K562 (cell line): Measurements from ENCODE around the gene PTGES3L. TPM values are rescaled to one million over a fixed set of nuclear protein-coding genes. Genes with fewer than 3 reads are reported as not detected.

Experiments
- CREBBP ChIP-seq: IDR thresholded peaks from one replicate; pipeline ENCODE4 v1.6.1; 2012; ENCODE audit warnings: low read depth, mild to moderate bottlenecking, control low read depth, inconsistent platforms, low read length
- ETS1 ChIP-seq: conservative IDR thresholded peaks from 2 replicates; pipeline ENCODE4 v1.6.1; 2011; ENCODE audit warnings: low read depth, mild to moderate bottlenecking, low read length; ENCODE audit not compliant: control insufficient read depth
- FOXM1 ChIP-seq, 2 experiments: fragments of 450-650 bp in 1 of 2; sonication (generic) in 1 of 2; formaldehyde crosslinking in 1 of 2; IDR thresholded peaks; 2 replicates each; pipeline versions ENCODE4 v1.6.1 to v1.9.0; 2017 to 2022; ENCODE audit warnings: low read depth in 2 of 2, mild to moderate bottlenecking in 2 of 2, missing genetic modification reagents in 1 of 2, moderate library complexity in 1 of 2
- FOXP1 ChIP-seq: sonication (generic); formaldehyde crosslinking; IDR thresholded peaks from 2 replicates; pipeline ENCODE4 v1.8.0; 2022; ENCODE audit warnings: mild to moderate bottlenecking, missing genetic modification reagents
- HDAC3 ChIP-seq: fragments of 450-650 bp; IDR thresholded peaks from 2 replicates; pipeline ENCODE4 v1.6.1; 2018; ENCODE audit warnings: borderline replicate concordance, mild to moderate bottlenecking, moderate library complexity; ENCODE audit not compliant: partially characterized antibody
- KLF16 ChIP-seq: IDR thresholded peaks from 2 replicates; pipeline ENCODE4 v1.6.1; 2016; ENCODE audit warnings: antibody characterized with exemption
- MLX ChIP-seq, 2 experiments: fragments of 450-650 bp in 1 of 2; sonication (generic) in 1 of 2; formaldehyde crosslinking; conservative IDR thresholded peaks; 2 replicates each; pipeline versions ENCODE4 v1.4.0 to v1.8.1; 2020 to 2022; ENCODE audit warnings: mild to moderate bottlenecking in 1 of 2, missing genetic modification reagents in 1 of 2
- MTA1 ChIP-seq: fragments of 450-650 bp; IDR thresholded peaks from 2 replicates; pipeline ENCODE4 v1.6.1; 2017; ENCODE audit warnings: borderline replicate concordance
- NCOA1 ChIP-seq: fragments of 450-650 bp; IDR thresholded peaks from 2 replicates; pipeline ENCODE4 v1.6.1; 2016; ENCODE audit warnings: low read depth
- NFATC3 ChIP-seq: fragments of 450-650 bp; IDR thresholded peaks from 2 replicates; pipeline ENCODE4 v1.6.1; 2017; ENCODE audit warnings: mild to moderate bottlenecking
- POLR2H ChIP-seq: IDR thresholded peaks from 2 replicates; pipeline ENCODE4 v1.6.1; 2016; ENCODE audit warnings: missing genetic modification characterization, low read depth, mild to moderate bottlenecking, control low read depth, missing compliant biosample characterization, moderate library complexity
- RBM22 ChIP-seq: fragments of 200-400 bp; formaldehyde crosslinking; IDR thresholded peaks from 2 replicates; pipeline ENCODE4 v1.6.1; 2018; ENCODE audit warnings: low read length, low read depth; ENCODE audit not compliant: poor library complexity, severe bottlenecking
- SOX6 ChIP-seq: fragments of 450-650 bp; IDR thresholded peaks from 2 replicates; pipeline ENCODE4 v1.6.1; 2014; ENCODE audit warnings: mild to moderate bottlenecking
- TCF15 ChIP-seq: fragments of 250-450 bp; sonication (Bioruptor Pico); IDR thresholded peaks from 2 replicates; pipeline ENCODE4 v1.8.0; 2022; ENCODE audit warnings: moderate library complexity, mild to moderate bottlenecking, inconsistent platforms
- TCFL5 ChIP-seq: fragments of 250-450 bp; sonication (Bioruptor Pico); conservative IDR thresholded peaks from 2 replicates; pipeline ENCODE4 v1.6.1; 2021; ENCODE audit warnings: mild to moderate bottlenecking, moderate library complexity, matching md5 sums
- TFAM ChIP-seq: fragments of 250-450 bp; sonication (Bioruptor Pico); conservative IDR thresholded peaks from 2 replicates; pipeline ENCODE4 v1.5.0; 2021; ENCODE audit warnings: mild to moderate bottlenecking, moderate library complexity
- THAP7 ChIP-seq: fragments of 250-450 bp; sonication (Bioruptor Pico); IDR thresholded peaks from 2 replicates; pipeline ENCODE4 v1.5.0; 2021
- THRA ChIP-seq: fragments of 450-650 bp; IDR thresholded peaks from 2 replicates; pipeline ENCODE4 v1.6.1; 2017; ENCODE audit warnings: mild to moderate bottlenecking, moderate library complexity
- ZNF740 ChIP-seq, 3 experiments: fragments of 200-800 bp in 1 of 3; sonication (Bioruptor generic) in 1 of 3; sonication (generic) in 1 of 3; formaldehyde crosslinking in 1 of 3; IDR thresholded peaks; 2 replicates each; pipeline versions ENCODE4 v1.6.1 to v1.8.0; 2016 to 2022; ENCODE audit warnings: mild to moderate bottlenecking in 2 of 3, missing compliant biosample characterization in 2 of 3, missing genetic modification characterization in 2 of 3, missing genetic modification reagents in 1 of 3
- ZNF830 ChIP-seq: fragments of 250-450 bp; sonication (Bioruptor Pico); IDR thresholded peaks from 2 replicates; pipeline ENCODE4 v1.5.0; 2021; ENCODE audit warnings: mild to moderate bottlenecking
- ZZZ3 ChIP-seq: fragments of 450-650 bp; IDR thresholded peaks from 2 replicates; pipeline ENCODE4 v1.6.1; 2016; ENCODE audit warnings: antibody characterized with exemption, mild to moderate bottlenecking, moderate library complexity
- polyA plus RNA-seq, 8 experiments: library from polyadenylated mRNA; depleted of rRNA in 4 of 8; stranded (reverse) in 5 of 8; unstranded in 3 of 8; fragments of >200 nt; fragmentation: Nextera tagmentation in 2 of 8; fragmentation: Illumina TruSeq in 1 of 8; extraction: Ambion mirVana in 2 of 8; extraction: Trizol in 1 of 8; gene quantifications; 2 replicates each; pipeline versions ENCODE4 v1.2.1 to v1.2.3, GENCODE V29; 2011 to 2014; ENCODE audit warnings: inconsistent platforms in 1 of 8, missing spikeins in 1 of 8
- total RNA-seq, 7 experiments: library from RNA; depleted of rRNA in 6 of 7; stranded (reverse); fragments of >200 nt in 6 of 7; fragmentation: Illumina TruSeq in 2 of 7; extraction: Trizol in 2 of 7; gene quantifications; 2 replicates each; pipeline versions ENCODE4 v1.2.1 to v1.2.3, GENCODE V29; 2011 to 2021; ENCODE audit warnings: low replicate concordance in 1 of 7

Gene PTGES3L
- total and polyA plus RNA-seq, 9 of the 15 experiments (the other 6 are each of a cell fraction or from before 2014, with no cell fraction given) = 6.0 to 16.0 (median 9.6) TPM

- TF ChIP-seq POLR2H (tag) = no peak; the same call in 1 of the 2 replicates
- TF ChIP-seq THRA = no peak
- no peak for TF ChIP-seq FOXP1 (CRISPR knock-in tag)
- peak; percentile 96 for TF ChIP-seq ZNF740 (CRISPR knock-in tag; IDR thresholded peaks at IDR 0.05)
- TF ChIP-seq ZNF740 (tag; IDR thresholded peaks at IDR 0.05) = peak in 1 of 2 experiments; percentile 99; a peak in 2 of 4 replicates
- no peak for TF ChIP-seq TCF15 (CRISPR knock-in tag)
- no peak for TF ChIP-seq ZNF830 (CRISPR knock-in tag)
- no peak for TF ChIP-seq TFAM (CRISPR knock-in tag)
- TF ChIP-seq FOXM1 (IDR thresholded peaks at IDR 0.05; ENCODE audit: low read depth) = no peak
- no peak; the same call in 1 of the 2 replicates for TF ChIP-seq FOXM1 (CRISPR knock-in tag; IDR thresholded peaks at IDR 0.05; ENCODE audit: low read depth)
- TF ChIP-seq THAP7 (CRISPR knock-in tag) = no peak
- no peak for TF ChIP-seq RBM22
- peak; percentile 54; the same call in 1 of the 2 replicates for TF ChIP-seq KLF16
- TF ChIP-seq CREBBP = no peak
- no peak for TF ChIP-seq MLX (CRISPR knock-in tag; conservative IDR thresholded peaks at IDR 0.05)
- TF ChIP-seq ETS1 = no peak
- no peak for TF ChIP-seq TCFL5
- TF ChIP-seq SOX6 = peak; percentile 98
- no peak for TF ChIP-seq NFATC3
- TF ChIP-seq ZZZ3 = no peak
- peak; percentile 71; the same call in 1 of the 2 replicates for TF ChIP-seq NCOA1
- peak; percentile 73 for TF ChIP-seq HDAC3
- peak; percentile 81 for TF ChIP-seq MTA1
Observed at GRCh38 chr17:43020789-43021740, 41.2 kb upstream of the PTGES3L start (continued).
